GM20000 (cell line): Measurements from ENCODE around the gene ABLIM2.

ENCODE experiments used
- DNase-seq: peaks from one replicate; pipeline ENCODE4 v3.0.0; 2012; ENCODE audit warnings: low spot score
- CTCF ChIP-seq: IDR thresholded peaks from 2 replicates; pipeline ENCODE4 v1.5.1; 2012; ENCODE audit warnings: mild to moderate bottlenecking, control low read depth; ENCODE audit errors: extremely low read depth, missing control alignments

Gene ABLIM2

DNA sequence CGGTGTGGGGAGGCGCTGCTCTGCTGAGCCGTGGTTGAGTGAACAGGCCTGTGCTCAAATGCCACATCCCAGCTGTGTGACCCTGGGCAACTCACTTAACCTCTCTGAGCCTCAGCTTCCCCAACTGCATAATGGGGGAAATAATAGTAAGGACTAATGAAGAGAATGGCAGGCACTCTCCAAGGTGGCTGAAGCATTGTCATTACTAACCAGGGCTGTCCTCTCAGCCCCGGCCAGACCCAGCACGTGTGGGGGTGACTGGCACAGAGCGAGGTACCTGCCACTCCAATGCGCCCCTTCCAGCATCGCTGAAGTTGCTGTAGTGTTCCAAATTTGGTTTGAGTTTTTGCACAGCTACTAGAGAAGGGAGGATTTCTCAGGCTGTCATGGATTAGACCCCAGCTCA, 80.0 kb downstream of the ABLIM2 start:
- TF ChIP-seq CTCF, result no peak
- no peak for DNase-seq

- no peak for TF ChIP-seq CTCF
These were observed 80.5 kb downstream of the ABLIM2 start for GRCh38 chr4:8078109-8078494.

GRCh38 chr4:8077181-8078108, 81.2 kb downstream of the ABLIM2 start:
- no peak for DNase-seq
- no peak for TF ChIP-seq CTCF

More at GRCh38 chr4:8078109-8078494, 80.5 kb downstream of the ABLIM2 start:
- DNase-seq, result no peak

DNA sequence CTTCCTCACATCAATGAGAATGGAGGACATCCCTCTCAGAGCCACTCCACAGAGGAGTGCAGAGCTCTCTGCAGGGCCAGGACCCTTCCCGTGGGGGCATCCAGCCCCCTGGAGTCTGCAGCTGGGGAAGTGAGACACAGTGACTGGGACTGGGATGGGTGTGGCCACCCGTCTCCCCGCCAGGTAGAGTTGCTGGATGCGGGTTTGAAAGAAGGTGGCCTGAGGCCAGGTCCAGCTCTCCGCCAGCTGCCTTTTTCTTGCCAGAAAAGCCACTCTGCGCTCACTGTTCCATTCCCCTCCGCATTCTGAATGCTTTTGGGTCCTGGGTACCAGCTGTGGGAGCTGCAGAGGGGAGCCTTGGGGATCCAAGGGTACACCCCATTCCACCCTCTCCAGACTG, 82.6 kb downstream of the ABLIM2 start:
- DNase-seq, result no peak
- no peak for TF ChIP-seq CTCF

DNA sequence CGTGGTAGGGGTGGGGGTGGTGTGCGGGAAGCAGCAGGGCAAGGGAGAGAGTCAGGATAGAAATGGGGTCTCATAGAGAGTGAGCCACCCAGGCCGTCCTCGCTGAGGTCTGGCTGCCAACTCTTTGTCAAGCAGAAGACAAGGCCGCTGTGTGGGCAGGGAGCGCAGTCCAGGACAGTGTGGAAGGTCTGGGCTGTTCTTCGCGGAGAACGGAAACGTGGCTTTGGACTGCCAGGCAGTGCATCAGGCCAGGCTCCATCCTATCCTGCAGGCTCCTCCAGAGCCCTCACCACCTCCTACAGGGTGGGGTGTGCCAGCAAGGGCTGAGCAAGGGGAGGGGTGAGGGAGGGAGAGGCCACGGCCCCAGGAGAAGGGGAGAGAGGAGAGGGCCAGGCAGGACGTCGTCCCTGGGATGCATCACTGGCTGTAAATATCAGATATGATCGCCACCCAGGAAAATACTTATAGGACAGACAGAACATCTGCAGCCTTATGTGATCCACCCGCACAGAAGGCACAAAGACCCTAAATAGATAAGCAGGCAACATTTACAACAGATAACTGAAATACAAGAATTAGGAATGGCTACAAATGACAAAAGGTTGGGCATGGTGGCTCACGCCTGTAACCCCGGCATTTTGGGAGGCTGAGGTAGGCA, 85.3 kb downstream of the ABLIM2 start:
- no peak for TF ChIP-seq CTCF
- no peak for DNase-seq

GRCh38 chr4:8072235-8072968, 86.2 kb downstream of the ABLIM2 start:
- no peak for TF ChIP-seq CTCF

More at GRCh38 chr4:8072235-8072968, 86.2 kb downstream of the ABLIM2 start:
- DNase-seq, result no peak
